Inflammatory macrophage (primary cell): ENCODE measurements around the gene MSMP.

Experiments
- DNase-seq, 2 donors: peaks; one replicate each; pipeline ENCODE4 v3.0.0-alpha.2; 2020 to 2022
- total RNA-seq, 18 experiments: gene quantifications; one replicate each; lab custom pipeline; 2026; ENCODE audit warnings: mixed read lengths in 6 of 18, inconsistent platforms in 2 of 18; lab: John Stamatoyannopoulos, UW

Gene MSMP
- total RNA-seq: 0 to 0.08 (median 0) reads per million in 18 experiments

- no peak for DNase-seq
Measured at GRCh38 chr9:35754264-35754663, at the start of gene MSMP. TSS of gene MSMP (minus strand) at chr9:35754276. CDS start at chr9:35754129, 147 bp downstream.

GRCh38 chr9:35801328-35802128, 47.5 kb upstream of the MSMP start:
- no peak for DNase-seq

GRCh38 chr9:35800530-35800929, 46.5 kb upstream of the MSMP start:
- no peak for DNase-seq

DNA sequence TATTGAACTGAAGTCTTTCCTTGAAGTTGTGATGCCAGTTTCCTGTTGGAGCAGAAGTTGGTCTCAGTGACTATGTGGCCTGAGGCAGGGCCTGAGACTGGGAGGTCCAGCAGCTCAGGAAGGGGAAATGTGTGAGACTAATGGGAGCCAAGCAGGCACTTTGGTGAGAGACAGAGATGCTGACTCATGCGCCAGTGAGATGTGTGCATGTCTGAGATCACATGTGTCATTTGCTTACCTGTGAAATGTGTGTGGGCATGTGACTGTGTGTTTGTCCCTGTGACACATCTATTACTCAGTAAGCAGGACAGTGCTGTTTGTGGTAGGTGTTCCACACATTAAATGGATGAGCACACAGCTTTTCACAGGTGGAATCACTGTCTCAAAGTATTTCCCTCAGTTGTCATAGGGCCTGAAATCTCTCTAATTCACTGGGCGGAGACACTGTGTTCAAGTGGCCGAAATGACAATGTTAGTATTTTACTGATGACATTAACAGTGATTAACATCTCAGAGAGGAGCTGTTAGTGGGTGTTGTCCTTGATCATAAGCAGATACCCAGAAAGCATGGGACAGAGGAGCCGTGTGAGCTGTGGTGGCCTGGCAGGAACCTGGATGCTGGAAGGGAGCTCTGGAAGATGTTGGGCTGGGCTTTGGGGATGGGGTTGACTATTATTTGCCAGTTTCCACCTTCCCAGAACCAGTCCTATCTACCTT, 44.7 kb upstream of the MSMP start:
- DNase-seq: peak in 1 of 2 donors; percentile 19

GRCh38 chr9:35797311-35798109, 43.4 kb upstream of the MSMP start:
- DNase-seq: no peak

GRCh38 chr9:35795695-35796094, 41.6 kb upstream of the MSMP start:
- DNase-seq: no peak

DNA sequence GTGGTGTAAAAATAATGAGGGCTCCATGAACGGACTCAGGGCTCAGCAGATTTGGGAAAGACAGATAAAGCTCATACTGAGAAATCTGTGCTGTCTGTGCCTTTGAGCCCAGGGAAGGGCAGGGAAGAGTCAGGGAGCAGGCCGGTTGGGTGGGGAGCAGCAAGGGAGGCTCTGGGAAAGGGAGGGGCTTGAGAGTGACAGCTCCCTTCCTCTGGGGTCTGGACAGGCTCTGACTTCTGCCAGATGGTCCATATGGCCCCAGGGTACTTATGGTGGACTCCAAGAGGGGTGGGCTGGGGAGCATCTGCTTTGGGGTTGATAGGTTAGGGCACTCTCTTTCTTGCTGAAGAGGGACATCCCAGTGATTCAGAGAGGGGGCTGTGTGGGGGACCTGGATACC, 39.4 kb upstream of the MSMP start:
- no peak for DNase-seq

DNA sequence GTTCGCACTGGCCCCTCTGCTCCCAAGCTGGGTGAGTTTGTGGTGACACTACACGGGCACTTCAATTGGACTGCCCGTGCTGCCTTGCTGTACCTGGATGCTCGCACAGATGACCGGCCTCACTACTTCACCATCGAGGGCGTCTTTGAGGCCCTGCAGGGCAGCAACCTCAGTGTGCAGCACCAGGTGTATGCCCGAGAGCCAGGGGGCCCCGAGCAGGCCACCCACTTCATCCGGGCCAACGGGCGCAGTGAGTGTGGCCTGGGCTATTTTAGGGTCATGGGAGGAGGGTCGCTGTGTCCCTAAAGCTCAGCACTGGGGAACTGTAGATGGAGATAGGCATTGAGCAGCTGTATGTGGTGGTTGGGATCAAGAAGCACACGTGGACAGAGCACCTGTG, 38.8 kb upstream of the MSMP start:
- DNase-seq: no peak

DNA sequence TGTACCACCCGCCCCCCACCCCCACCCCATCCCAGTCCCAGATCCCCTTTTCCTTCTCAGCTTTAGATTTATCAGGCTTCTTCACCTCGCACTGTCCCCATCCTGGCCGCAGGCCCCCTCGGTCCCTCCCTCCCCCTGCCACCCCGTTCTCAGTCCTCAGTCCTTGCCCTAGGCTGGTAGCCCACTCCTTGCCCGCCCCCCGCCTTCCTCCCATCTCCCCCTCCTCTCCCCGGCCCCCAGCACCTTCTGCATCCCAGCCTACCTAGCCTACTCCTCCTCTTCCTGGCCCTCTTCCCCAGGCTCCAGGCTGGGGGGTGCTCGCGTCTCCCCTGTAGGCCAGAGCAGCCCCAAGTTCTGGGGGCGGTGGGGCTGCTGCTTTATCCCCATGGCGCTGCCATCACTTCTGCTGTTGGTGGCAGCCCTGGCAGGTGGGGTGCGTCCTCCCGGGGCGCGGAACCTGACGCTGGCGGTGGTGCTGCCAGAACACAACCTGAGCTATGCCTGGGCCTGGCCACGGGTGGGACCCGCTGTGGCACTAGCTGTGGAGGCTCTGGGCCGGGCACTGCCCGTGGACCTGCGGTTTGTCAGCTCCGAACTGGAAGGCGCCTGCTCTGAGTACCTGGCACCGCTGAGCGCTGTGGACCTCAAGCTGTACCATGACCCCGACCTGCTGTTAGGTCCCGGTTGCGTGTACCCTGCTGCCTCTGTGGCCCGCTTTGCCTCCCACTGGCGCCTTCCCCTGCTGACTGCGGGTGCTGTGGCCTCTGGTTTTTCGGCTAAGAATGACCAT, 38.1 kb upstream of the MSMP start:
- no peak for DNase-seq

GRCh38 chr9:35791297-35791921, 37.3 kb upstream of the MSMP start, which contains the start of gene NPR2:
TSS of gene NPR2 (plus strand) at chr9:35791591. CDS start at chr9:35792409, 818 bp downstream.
- DNase-seq: no peak

DNA sequence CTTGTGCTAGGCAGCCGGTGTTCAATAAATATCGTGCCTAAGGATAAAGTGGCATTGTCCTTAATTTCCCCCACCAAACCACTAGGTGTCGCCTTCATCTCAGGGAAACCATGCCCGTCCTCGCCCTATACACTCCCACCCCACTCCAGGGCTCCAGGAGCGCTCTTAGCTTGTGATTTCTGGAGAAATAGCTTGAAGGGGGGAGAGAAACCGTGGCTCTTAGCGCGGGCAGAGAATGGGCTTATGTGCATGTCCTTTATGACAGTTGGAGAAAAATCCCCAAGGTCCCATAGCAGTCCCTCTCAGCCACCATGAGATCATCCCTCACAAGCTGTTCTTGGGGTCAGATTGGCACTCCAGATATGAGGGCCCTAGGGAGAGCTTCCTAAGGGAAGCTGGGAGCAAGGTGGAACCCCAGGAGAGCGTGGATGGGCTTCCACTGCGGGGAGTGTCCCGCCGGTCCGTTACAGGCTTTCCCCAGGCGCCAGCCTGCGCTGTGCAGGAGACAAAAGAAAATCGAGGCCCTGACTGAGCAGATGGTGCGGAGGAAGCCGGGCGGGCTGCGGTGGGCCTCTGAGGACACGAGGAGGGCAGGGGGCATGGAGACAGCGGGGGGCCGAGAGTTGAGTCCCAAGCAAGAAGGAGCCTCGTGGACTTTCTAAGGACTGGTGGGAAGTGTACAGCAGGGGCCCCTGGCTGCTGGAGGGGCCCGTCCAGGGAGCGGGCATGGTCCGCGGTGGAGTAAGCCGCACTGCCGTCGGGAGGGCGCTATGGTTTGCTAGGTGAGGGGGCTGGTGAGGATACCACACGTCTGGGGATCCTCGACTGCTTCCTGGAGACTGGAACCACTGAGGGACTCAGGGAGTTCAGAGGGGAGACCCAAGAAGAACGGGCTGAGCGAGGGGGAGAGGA, 36.6 kb upstream of the MSMP start:
- peak; percentile 64 to 69 for DNase-seq

GRCh38 chr9:35790025-35790384, 35.9 kb upstream of the MSMP start:
- DNase-seq: no peak

- DNase-seq: no peak
Measured at GRCh38 chr9:35789541-35789940, 35.5 kb upstream of the MSMP start.

GRCh38 chr9:35783418-35783817, 29.3 kb upstream of the MSMP start:
- DNase-seq: no peak

- no peak for DNase-seq
Measured at GRCh38 chr9:35781066-35781465, 27.0 kb upstream of the MSMP start.

GRCh38 chr9:35778496-35778895, 24.4 kb upstream of the MSMP start:
- no peak for DNase-seq

- no peak for DNase-seq
Measured at GRCh38 chr9:35776018-35776417, 21.9 kb upstream of the MSMP start.

DNA sequence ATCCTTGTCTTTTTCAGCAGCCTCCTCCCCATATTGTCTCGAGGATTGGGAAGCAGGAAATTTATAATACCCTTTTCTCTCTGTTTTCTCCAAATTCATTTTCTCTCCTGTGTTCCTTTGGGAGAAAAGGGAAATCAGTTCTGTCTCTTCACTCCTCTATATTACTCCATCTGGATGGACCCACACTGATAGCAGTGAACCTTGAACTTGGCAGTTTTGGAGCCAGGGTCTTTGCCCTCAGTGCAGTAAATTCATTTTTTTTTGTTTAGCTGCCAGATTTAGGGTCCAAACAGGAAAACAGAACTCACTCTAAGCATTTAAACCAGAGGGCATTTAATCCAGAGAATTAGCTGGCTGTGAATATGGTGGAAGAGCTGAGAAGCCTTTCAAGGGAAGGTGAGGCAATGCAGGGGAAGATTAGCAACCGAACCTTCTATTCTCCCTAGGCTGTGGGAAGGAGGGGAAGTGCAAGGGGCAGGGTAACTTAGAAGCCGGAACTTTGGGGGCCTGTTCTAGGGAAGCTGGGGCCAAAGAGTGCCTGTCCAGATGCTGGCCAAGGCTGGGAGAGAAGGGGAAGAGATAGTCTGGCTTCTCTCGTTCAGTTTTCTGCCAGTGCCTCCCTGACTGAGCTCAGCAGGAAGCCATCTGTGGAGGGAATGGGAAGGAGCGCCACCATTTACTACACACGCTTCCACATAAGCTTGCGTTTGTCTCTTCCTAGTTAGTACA, 21.0 kb upstream of the MSMP start:
- DNase-seq: peak; percentile 81 to 82

DNA sequence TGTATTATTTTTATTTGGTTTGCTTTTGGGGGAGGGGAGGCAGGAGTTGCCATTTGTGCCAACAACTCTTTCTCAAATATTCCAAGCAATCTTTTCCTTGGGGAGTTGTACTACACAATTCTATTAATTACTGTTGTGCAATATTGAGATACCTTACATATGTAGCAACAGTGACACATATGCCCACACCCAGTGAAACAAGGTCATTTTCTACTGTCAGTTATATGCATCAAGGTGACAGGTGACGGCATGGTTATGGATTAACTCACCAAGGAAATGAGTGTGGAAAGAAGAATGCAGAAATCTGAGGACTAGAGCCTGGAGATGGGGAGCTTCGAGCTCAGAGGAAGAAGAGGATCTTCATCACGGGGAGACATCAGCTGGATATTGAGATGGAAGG, 17.9 kb upstream of the MSMP start:
- DNase-seq: no peak

DNA sequence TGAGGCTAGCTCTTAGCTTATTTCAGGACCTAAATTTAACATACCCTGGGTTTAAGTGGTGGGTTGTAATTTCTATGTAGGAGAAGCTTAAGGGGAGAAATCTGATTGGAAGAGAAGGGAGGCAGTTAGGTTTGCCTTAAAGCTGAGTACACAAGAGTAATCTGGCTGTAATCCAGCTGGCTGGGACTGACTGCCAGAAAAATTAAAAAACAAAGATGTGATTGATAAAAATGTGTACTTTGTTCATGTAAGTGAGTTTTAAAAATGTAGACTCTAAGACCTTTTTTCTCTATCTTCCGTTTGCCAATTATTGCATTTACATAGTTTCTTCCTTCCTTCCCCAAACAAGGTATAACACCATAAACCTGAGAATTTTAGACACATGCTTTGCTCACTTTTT, 17.5 kb upstream of the MSMP start:
- DNase-seq: no peak
